Measurements from ENCODE around the gene HOXC4.
"Not testable (repeated sequence)": the region's sequence is repeated elsewhere in the genome, so short reads cannot be mapped to it uniquely, and the experiment has no call there.

HOXC4 gene

DNA sequence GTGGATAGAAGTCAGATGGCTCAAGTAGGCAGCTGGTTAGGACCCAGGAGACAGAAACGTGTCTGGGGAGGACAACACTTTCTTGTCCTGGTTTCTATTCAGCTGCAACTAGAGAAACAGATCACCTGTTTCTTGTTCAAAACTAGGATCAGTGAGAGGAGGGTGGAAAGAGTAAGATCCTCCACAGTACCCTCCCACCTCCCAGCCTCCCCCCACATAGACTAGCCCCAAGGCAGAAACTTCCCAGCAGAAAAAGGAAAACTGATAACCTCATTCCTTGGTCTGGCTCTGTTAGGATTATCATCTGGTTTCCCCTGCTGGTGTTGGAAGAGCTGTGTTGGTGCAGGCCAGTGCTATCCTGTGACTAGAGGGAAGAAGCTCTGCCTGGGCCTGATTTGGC, 50.2 kb downstream of the HOXC4 start:
- DNase-seq (ENCODE audit: low spot score); in situ Hi-C loops (cut with MboI; ENCODE audit: low sequenced_read_pairs, unreplicated experiment): not testable (repeated sequence)

Data from GM13976 (cell line).